Calu3 (cell line): ENCODE measurements around the gene CABLES2. TPM values are rescaled to one million over a fixed set of nuclear protein-coding genes. Genes with fewer than 3 reads are reported as not detected.

Experiments
- BruUV-seq: library from RNA; stranded (reverse); fragments of 400-500 nt; replicated peaks from 2 replicates; lab custom pipeline; 2021; lab: Mats Ljungman, UMichigan
- CTCF ChIA-PET: fragments of 300-600 bp; sonication (Branson Sonifier 250); formaldehyde crosslinking; loops from one replicate; lab custom pipeline; 2022; ENCODE audit warnings: antibody characterized with exemption; lab: Charles Lee
- DNase-seq: peaks from one replicate; pipeline ENCODE4 v3.0.0; 2022
- H3K27ac Mint-ChIP-seq: one replicate; pipeline ENCODE4 v1.8.0; 2022; ENCODE audit warnings: mixed read lengths; ENCODE audit not compliant: unreplicated experiment
- H3K27me3 Mint-ChIP-seq: one replicate; pipeline ENCODE4 v1.8.0; 2022; ENCODE audit warnings: mixed read lengths; ENCODE audit not compliant: unreplicated experiment
- H3K36me3 Mint-ChIP-seq: one replicate; pipeline ENCODE4 v1.8.0; 2022; ENCODE audit warnings: mild to moderate bottlenecking, moderate library complexity, mixed read lengths; ENCODE audit not compliant: insufficient read depth, unreplicated experiment
- H3K4me1 Mint-ChIP-seq: one replicate; pipeline ENCODE4 v1.8.0; 2022; ENCODE audit warnings: mild to moderate bottlenecking, low read depth, mixed read lengths; ENCODE audit not compliant: unreplicated experiment
- H3K4me3 Mint-ChIP-seq: one replicate; pipeline ENCODE4 v1.8.0; 2022; ENCODE audit warnings: mild to moderate bottlenecking, low read depth, moderate library complexity, mixed read lengths; ENCODE audit not compliant: unreplicated experiment
- H3K9me3 Mint-ChIP-seq: one replicate; pipeline ENCODE4 v1.8.0; 2022; ENCODE audit warnings: low read depth, mixed read lengths; ENCODE audit not compliant: unreplicated experiment
- intact Hi-C: fragments of 100-400 bp; cut with micrococcal nuclease; formaldehyde crosslinking; loops from one replicate; pipeline ENCODE4 v1.10.0; 2022; ENCODE audit not compliant: unreplicated experiment
- total RNA-seq: library from RNA; stranded (reverse); gene quantifications from 2 replicates; pipeline ENCODE4 v1.2.3, GENCODE V29; 2022
- TF ChIP-seq, protein P1 (sequence below): fragments of 200-600 bp; IDR thresholded peaks from one replicate; pipeline ENCODE4 v1.8.0; 2022; ENCODE audit warnings: antibody characterized with exemption; ENCODE audit not compliant: unreplicated experiment

The CABLES2 gene
- total RNA-seq, 1 experiment from 2014 or later = 13.6 TPM

DNA sequence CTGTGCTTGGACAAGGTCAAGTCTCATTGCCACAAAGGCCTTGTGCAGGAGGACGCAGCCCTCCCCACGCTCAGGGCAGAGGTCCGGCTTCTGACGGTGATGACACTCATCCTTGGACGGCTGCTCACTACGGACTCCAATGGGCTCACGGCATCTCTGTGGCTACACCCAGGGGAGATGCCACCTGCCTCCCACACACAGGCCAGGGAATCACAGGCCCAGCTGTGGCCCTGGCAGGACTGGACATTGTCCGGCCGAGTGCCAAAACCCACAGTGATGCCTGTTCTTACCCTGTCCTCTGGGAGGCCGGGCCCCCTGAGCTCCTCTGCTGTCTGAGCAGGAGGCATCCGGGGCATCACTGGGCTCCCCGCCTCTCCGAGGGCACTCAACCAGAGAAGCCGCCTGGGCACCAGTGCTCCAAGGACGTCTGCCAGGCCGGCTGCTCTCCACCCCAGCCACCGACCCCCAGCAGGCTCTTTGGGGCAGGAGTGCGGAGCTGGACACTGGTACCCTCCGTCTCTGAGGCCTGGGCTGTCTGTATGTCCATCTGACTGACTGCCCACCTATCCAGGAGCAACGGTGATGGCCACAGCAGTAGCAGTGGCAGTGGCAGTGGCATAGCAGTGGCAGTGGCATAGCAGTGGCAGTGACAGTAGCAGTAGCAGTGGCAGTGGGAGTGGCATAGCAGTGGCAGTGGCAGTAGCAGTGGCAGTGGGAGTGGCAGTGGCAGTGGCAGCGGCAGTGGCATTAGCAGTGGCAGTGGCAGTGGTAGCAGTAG is 18.4 kb upstream of the CABLES2 start:
- TF ChIP-seq, protein P1, sequence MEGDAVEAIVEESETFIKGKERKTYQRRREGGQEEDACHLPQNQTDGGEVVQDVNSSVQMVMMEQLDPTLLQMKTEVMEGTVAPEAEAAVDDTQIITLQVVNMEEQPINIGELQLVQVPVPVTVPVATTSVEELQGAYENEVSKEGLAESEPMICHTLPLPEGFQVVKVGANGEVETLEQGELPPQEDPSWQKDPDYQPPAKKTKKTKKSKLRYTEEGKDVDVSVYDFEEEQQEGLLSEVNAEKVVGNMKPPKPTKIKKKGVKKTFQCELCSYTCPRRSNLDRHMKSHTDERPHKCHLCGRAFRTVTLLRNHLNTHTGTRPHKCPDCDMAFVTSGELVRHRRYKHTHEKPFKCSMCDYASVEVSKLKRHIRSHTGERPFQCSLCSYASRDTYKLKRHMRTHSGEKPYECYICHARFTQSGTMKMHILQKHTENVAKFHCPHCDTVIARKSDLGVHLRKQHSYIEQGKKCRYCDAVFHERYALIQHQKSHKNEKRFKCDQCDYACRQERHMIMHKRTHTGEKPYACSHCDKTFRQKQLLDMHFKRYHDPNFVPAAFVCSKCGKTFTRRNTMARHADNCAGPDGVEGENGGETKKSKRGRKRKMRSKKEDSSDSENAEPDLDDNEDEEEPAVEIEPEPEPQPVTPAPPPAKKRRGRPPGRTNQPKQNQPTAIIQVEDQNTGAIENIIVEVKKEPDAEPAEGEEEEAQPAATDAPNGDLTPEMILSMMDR = no peak
- H3K9me3 Mint-ChIP-seq = peaks cover 2% of the 10 kb centered on the region
- no TSS peak for BruUV-seq
- H3K27ac Mint-ChIP-seq = no peak overlapping the region
- H3K27me3 Mint-ChIP-seq = peaks cover 7% of the 10 kb centered on the region
- DNase-seq = no peak
- H3K36me3 Mint-ChIP-seq = peaks cover 30% of the 10 kb centered on the region
- CTCF ChIA-PET = interaction anchor here (1.0 kb wide), 2 partner anchors 19 to 75 kb away, joined by 3 read pairs; no protein-coding TSS in a partner anchor
- intact Hi-C loops = loop anchor here (2.0 kb wide), 1 partner anchor 71 kb away; no protein-coding TSS in a partner anchor
- H3K4me3 Mint-ChIP-seq = peak overlapping the region; percentile 85
- peaks cover 32% of the 10 kb centered on the region for H3K4me1 Mint-ChIP-seq

DNA sequence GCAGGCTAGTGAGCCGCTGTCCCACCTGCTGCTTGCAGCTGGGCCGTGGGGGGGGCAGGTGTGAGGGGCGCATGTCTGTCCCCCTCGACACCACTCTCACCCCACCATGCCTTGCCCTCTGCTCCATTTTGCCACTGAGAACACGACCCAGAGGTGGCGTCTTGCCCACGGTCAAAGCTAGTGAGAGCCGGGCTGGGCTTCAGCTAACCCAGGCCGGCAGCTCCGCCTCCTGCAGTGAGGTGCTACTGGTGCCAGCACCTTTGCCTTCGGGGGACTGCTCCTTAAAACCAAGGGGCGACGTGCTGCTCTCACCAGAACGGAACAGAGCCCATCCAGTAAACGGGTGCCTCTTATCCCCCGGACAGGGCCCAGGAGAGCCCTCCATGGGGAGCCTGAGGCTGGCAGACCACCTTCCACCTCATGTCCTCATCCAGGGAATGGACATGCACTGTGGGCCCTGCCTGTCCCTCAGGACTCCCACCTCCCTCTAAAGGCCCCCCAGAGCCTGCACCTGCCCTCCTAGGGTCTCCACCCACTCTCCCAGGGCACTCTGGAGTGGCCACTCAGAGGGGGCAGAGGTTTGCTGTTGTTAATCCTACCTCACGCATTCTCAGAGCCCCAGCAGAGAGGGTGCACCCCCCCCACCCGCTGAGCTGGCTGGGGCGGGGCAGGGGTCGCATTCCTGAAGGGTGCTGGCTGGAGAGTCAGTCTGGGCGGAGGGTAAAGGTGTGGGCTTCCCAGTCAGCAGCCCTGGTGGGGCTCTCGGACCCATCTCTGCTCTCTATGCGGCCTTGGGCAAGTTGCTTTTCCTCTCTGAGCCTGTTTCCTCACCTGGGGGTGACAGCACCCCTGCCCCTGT is 17.4 kb upstream of the CABLES2 start:
- Mint-ChIP-seq H3K36me3 (peaks cover 30% of the 10 kb centered on the region), H3K27ac (no peak overlapping the region), H3K27me3 (peaks cover 17% of the 10 kb centered on the region), H3K4me3 (no peak overlapping the region), H3K4me1 (peaks cover 32% of the 10 kb centered on the region), H3K9me3 (peaks cover 2% of the 10 kb centered on the region)
- no peak for DNase-seq
- TF ChIP-seq, protein P1 = no peak
- CTCF ChIA-PET = interaction anchor here (0.9 to 1.0 kb wide), 3 partner anchors 14 to 76 kb away, joined by 3 read pairs; no protein-coding TSS in a partner anchor
- intact Hi-C loops = no loop called here
- BruUV-seq = no TSS peak

DNA sequence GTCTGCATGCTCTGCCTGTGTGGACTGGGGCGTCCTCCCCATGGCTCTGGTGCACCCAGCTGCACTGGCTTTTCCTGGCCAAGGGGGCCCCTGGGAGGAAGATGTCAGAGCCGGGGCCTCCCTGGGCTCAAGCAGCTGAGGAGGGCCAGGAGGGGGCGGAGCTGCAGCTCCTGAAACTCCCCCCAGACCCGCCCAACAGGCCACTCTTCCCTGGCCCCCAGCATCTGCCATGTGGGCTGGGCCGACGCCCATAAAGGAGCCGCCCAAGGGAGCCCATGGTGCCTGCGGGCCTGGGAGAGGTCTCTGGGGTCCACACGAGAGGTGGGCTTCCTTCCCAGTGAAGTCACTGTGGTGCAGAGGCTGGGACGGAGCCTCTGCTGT is 16.2 kb upstream of the CABLES2 start:
- peaks cover 29% of the 10 kb centered on the region for H3K27me3 Mint-ChIP-seq
- DNase-seq = no peak
- peaks cover 30% of the 10 kb centered on the region for H3K4me1 Mint-ChIP-seq
- H3K27ac Mint-ChIP-seq = no peak overlapping the region
- TF ChIP-seq, protein P1 = no peak
- intact Hi-C loops = no loop called here
- H3K36me3 Mint-ChIP-seq = peaks cover 30% of the 10 kb centered on the region
- CTCF ChIA-PET = interaction anchor here (0.6 kb wide), 1 partner anchor 47 kb away, joined by 3 read pairs; no protein-coding TSS in a partner anchor
- BruUV-seq = no TSS peak
- peaks cover 2% of the 10 kb centered on the region for H3K9me3 Mint-ChIP-seq
- H3K4me3 Mint-ChIP-seq = no peak overlapping the region

DNA sequence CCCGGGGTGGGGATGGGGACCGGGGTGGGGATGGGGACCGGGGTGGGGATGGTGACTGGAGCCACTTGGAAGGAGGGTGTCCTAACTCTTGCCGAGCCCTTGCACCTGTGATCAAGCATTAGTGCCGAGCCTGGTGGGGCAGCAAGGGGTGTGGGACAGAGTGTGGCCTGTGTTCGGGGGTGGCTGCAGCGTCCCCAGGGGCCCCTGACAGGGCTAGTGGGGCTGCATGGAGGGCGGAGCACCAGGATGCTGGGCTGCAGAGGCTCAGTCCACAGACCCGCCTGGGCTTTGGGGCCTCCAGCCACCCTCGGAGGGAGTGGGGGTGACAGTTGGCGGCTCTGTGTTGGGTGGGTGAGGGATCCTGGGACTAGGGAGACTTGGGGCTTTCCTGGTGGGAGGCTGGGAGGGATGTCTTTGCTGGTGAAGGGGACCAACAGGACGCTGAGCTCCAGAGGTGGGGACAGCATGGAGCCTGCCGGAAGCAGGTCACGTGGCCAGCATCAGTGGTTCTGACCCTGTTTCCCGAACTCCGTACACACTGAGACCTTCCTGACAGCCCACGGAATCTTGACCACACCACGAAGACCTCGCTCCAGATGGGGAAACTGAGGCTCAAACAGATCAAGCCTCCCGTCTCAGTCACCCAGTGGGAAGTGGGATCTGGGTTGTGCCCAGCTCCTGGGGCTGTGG is 15.7 kb upstream of the CABLES2 start:
- intact Hi-C loops = no loop called here
- no TSS peak for BruUV-seq
- no peak overlapping the region for H3K27ac Mint-ChIP-seq
- TF ChIP-seq, protein P1 = no peak
- H3K4me1 Mint-ChIP-seq = peaks cover 25% of the 10 kb centered on the region
- H3K4me3 Mint-ChIP-seq = no peak overlapping the region
- no peak for DNase-seq
- peaks cover 34% of the 10 kb centered on the region for H3K27me3 Mint-ChIP-seq
- H3K36me3 Mint-ChIP-seq = peaks cover 30% of the 10 kb centered on the region
- CTCF ChIA-PET = no interaction called here
- H3K9me3 Mint-ChIP-seq = peaks cover 2% of the 10 kb centered on the region
